HCT116 (cell line): Measurements from ENCODE around the gene OPRL1.

Source experiments
- EGR1 ChIP-seq: IDR thresholded peaks from 2 replicates; pipeline ENCODE4 v1.6.1; 2012; ENCODE audit warnings: low read depth
- EZH2 ChIP-seq: fragments of 200-600 bp; sonication (generic); IDR thresholded peaks from 2 replicates; pipeline ENCODE4 v1.6.1; 2017; ENCODE audit warnings: antibody characterized with exemption, mixed run types
- EZH2phosphoT487 ChIP-seq: fragments of 200-600 bp; IDR thresholded peaks from 2 replicates; pipeline ENCODE4 v1.6.1; 2018; ENCODE audit warnings: antibody characterized with exemption, borderline replicate concordance
- FOSL1 ChIP-seq: IDR thresholded peaks from 2 replicates; pipeline ENCODE4 v1.6.1; 2012; ENCODE audit warnings: low read depth
- POLR2A ChIP-seq: IDR thresholded peaks from 2 replicates; pipeline ENCODE4 v1.7.0; 2011; ENCODE audit warnings: borderline replicate concordance; ENCODE audit not compliant: insufficient read depth, insufficient read length; ENCODE audit errors: extremely low read depth
- POLR2AphosphoS5 ChIP-seq: IDR thresholded peaks from 2 replicates; pipeline ENCODE4 v1.6.1; 2011; ENCODE audit warnings: mild to moderate bottlenecking, low read depth, low read length, moderate library complexity
- RAD21 ChIP-seq: IDR thresholded peaks from 2 replicates; pipeline ENCODE4 v1.6.1; 2012; ENCODE audit warnings: low read depth, mild to moderate bottlenecking
- SRF ChIP-seq: IDR thresholded peaks from 2 replicates; pipeline ENCODE4 v1.6.1; 2012; ENCODE audit warnings: low read depth
- TCF7L2 ChIP-seq: IDR thresholded peaks from 2 replicates; pipeline ENCODE4 v1.7.0; 2011; ENCODE audit warnings: borderline replicate concordance, inconsistent platforms; ENCODE audit not compliant: insufficient read depth, insufficient read length; ENCODE audit errors: extremely low read depth
- TF ChIP-seq, protein P1 (sequence below), 3 experiments: fragments of 200-600 bp in 1 of 3; sonication (generic) in 1 of 3; IDR thresholded peaks in 2 of 3; conservative IDR thresholded peaks in 1 of 3; 2 replicates each; pipeline ENCODE4 v1.5.1; 2012 to 2017; ENCODE audit warnings: low read depth in 2 of 3, low read length in 2 of 3, antibody characterized with exemption in 1 of 3, borderline replicate concordance in 1 of 3, control low read depth in 1 of 3, mild to moderate bottlenecking in 1 of 3, mixed read lengths in 1 of 3, mixed run types in 1 of 3, moderate library complexity in 1 of 3; ENCODE audit not compliant: insufficient read depth in 1 of 3
- TF ChIP-seq, protein P2 (sequence below): IDR thresholded peaks from 2 replicates; pipeline ENCODE4 v1.6.1; 2012

DNA sequence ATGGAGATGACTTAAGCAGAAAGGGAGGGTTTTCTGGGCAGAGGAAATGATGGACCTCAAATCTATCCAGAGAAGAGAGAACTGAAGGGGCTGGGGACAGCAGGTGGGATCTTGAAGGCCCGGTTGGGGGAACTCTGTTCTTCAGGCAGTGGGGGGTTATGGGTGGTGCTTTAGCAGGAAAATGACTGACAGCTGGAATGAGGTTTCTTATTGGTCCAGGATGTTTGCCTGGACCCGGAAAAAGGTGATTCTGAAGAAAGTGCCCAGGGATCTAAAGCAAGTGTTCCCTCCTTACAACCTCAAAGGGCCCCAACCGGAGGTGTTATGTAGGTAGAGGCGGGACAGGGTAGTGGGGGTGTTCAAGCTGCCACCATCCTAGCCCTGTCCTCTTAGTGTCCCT lies 15.6 kb downstream of the OPRL1 start:
- TF ChIP-seq POLR2AphosphoS5, result no peak
- TF ChIP-seq, protein P1, sequence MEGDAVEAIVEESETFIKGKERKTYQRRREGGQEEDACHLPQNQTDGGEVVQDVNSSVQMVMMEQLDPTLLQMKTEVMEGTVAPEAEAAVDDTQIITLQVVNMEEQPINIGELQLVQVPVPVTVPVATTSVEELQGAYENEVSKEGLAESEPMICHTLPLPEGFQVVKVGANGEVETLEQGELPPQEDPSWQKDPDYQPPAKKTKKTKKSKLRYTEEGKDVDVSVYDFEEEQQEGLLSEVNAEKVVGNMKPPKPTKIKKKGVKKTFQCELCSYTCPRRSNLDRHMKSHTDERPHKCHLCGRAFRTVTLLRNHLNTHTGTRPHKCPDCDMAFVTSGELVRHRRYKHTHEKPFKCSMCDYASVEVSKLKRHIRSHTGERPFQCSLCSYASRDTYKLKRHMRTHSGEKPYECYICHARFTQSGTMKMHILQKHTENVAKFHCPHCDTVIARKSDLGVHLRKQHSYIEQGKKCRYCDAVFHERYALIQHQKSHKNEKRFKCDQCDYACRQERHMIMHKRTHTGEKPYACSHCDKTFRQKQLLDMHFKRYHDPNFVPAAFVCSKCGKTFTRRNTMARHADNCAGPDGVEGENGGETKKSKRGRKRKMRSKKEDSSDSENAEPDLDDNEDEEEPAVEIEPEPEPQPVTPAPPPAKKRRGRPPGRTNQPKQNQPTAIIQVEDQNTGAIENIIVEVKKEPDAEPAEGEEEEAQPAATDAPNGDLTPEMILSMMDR (IDR thresholded peaks at IDR 0.05 in 2 of 3, conservative IDR thresholded peaks at IDR 0.05 in 1 of 3; ENCODE audit: borderline replicate concordance in 1 of 3, insufficient read depth in 1 of 3, low read depth in 2 of 3, low read length in 2 of 3), result no peak
- no peak for TF ChIP-seq TCF7L2
- TF ChIP-seq RAD21, result no peak
- TF ChIP-seq EZH2, result no peak
- no peak for TF ChIP-seq EZH2phosphoT487
- TF ChIP-seq, protein P2, sequence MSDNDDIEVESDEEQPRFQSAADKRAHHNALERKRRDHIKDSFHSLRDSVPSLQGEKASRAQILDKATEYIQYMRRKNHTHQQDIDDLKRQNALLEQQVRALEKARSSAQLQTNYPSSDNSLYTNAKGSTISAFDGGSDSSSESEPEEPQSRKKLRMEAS, result no peak
- no peak for TF ChIP-seq FOSL1
- TF ChIP-seq POLR2A, result no peak
- TF ChIP-seq SRF, result no peak
- no peak for TF ChIP-seq EGR1
